ENCODE measurements around the gene MAP3K5.

Gene MAP3K5

GRCh38 chr6:136780972-136781371 is 11.3 kb downstream of the MAP3K5 start:
- H3K27me3 ChIP-seq (ENCODE audit: insufficient read depth, low read length, poor library complexity): no peaks in the 10 kb centered on the region
- H3K4me3 ChIP-seq (ENCODE audit: low read length): no peak overlapping the region
- no peaks in the 10 kb centered on the region for H3K79me2 ChIP-seq (ENCODE audit: control insufficient read depth, insufficient read depth, low read length)
- no peak overlapping the region for H3K9ac ChIP-seq (ENCODE audit: low read length)
- no peak overlapping the region for H3K18ac ChIP-seq (ENCODE audit: low read length)
- no peaks in the 10 kb centered on the region for H3K4me1 ChIP-seq (ENCODE audit: control insufficient read depth, low read depth, low read length)
- H3K4ac ChIP-seq (ENCODE audit: low read depth, low read length): no peak overlapping the region
- H3K23ac ChIP-seq (ENCODE audit: low read length): no peak overlapping the region
- H3K56ac ChIP-seq (ENCODE audit: low read length): no peak overlapping the region
- H4K5ac ChIP-seq (ENCODE audit: low read length): no peak overlapping the region
- WGBS (ENCODE audit: extremely low coverage, insufficient coverage, low lambda C conversion rate): no CpG with 5 or more reads among the region's 3 CpGs
- no peak overlapping the region for H3K27ac ChIP-seq (ENCODE audit: low read depth, low read length)
- no peak overlapping the region for H4K8ac ChIP-seq (ENCODE audit: low read depth, low read length)
- H2BK15ac ChIP-seq (replicated peaks; ENCODE audit: low read depth): no peak overlapping the region
- no peaks in the 10 kb centered on the region for H3K79me1 ChIP-seq (ENCODE audit: low read length)
- H2BK5ac ChIP-seq (ENCODE audit: low read length): no peak overlapping the region
- no peak overlapping the region for H2BK120ac ChIP-seq (ENCODE audit: low read depth, low read length)
- H3K4me2 ChIP-seq (ENCODE audit: low read length): no peak overlapping the region
- DNase-seq: no peak
- no peaks in the 10 kb centered on the region for H3K36me3 ChIP-seq (ENCODE audit: control insufficient read depth, insufficient read depth, low read length)
- H2AK5ac ChIP-seq (ENCODE audit: low read length): no peak overlapping the region

- Histone ChIP-seq H4K5ac (ENCODE audit: low read length) (no peak overlapping the region), H2AK5ac (ENCODE audit: low read length) (no peak overlapping the region), H3K9ac (ENCODE audit: low read length) (no peak overlapping the region), H3K79me2 (ENCODE audit: control insufficient read depth, insufficient read depth, low read length) (no peaks in the 10 kb centered on the region), H3K27me3 (ENCODE audit: insufficient read depth, low read length, poor library complexity) (no peaks in the 10 kb centered on the region), H2BK120ac (ENCODE audit: low read depth, low read length) (no peak overlapping the region), H2BK5ac (ENCODE audit: low read length) (no peak overlapping the region), H3K79me1 (ENCODE audit: low read length) (no peaks in the 10 kb centered on the region), H3K4me2 (ENCODE audit: low read length) (no peak overlapping the region), H3K4me1 (ENCODE audit: control insufficient read depth, low read depth, low read length) (no peaks in the 10 kb centered on the region), H3K18ac (ENCODE audit: low read length) (peak overlapping the region; percentile 51), H4K8ac (ENCODE audit: low read depth, low read length) (no peak overlapping the region), H3K27ac (ENCODE audit: low read depth, low read length) (no peak overlapping the region), H3K56ac (ENCODE audit: low read length) (no peak overlapping the region), H3K36me3 (ENCODE audit: control insufficient read depth, insufficient read depth, low read length) (no peaks in the 10 kb centered on the region), H3K4me3 (ENCODE audit: low read length) (no peak overlapping the region), H2BK15ac (replicated peaks; ENCODE audit: low read depth) (no peak overlapping the region), H3K4ac (ENCODE audit: low read depth, low read length) (no peak overlapping the region), H3K23ac (ENCODE audit: low read length) (no peak overlapping the region)
- DNase-seq: no peak
- WGBS (ENCODE audit: extremely low coverage, insufficient coverage, low lambda C conversion rate): no CpG with 5 or more reads among the region's 1 CpG
These were observed 12.6 kb downstream of the MAP3K5 start for GRCh38 chr6:136779682-136780081.

GRCh38 chr6:136777651-136778050 is 14.6 kb downstream of the MAP3K5 start:
- Histone ChIP-seq H2AK5ac (ENCODE audit: low read length) (no peak overlapping the region), H3K27me3 (ENCODE audit: insufficient read depth, low read length, poor library complexity) (no peaks in the 10 kb centered on the region), H3K4me3 (ENCODE audit: low read length) (no peak overlapping the region), H3K27ac (ENCODE audit: low read depth, low read length) (no peak overlapping the region), H2BK15ac (replicated peaks; ENCODE audit: low read depth) (no peak overlapping the region), H3K18ac (ENCODE audit: low read length) (no peak overlapping the region), H3K23ac (ENCODE audit: low read length) (no peak overlapping the region), H3K36me3 (ENCODE audit: control insufficient read depth, insufficient read depth, low read length) (no peaks in the 10 kb centered on the region), H3K79me2 (ENCODE audit: control insufficient read depth, insufficient read depth, low read length) (no peaks in the 10 kb centered on the region), H3K79me1 (ENCODE audit: low read length) (no peaks in the 10 kb centered on the region), H2BK5ac (ENCODE audit: low read length) (no peak overlapping the region), H3K4ac (ENCODE audit: low read depth, low read length) (no peak overlapping the region), H3K4me2 (ENCODE audit: low read length) (no peak overlapping the region), H4K5ac (ENCODE audit: low read length) (no peak overlapping the region), H4K8ac (ENCODE audit: low read depth, low read length) (no peak overlapping the region), H2BK120ac (ENCODE audit: low read depth, low read length) (no peak overlapping the region), H3K4me1 (ENCODE audit: control insufficient read depth, low read depth, low read length) (no peaks in the 10 kb centered on the region), H3K9ac (ENCODE audit: low read length) (no peak overlapping the region), H3K56ac (ENCODE audit: low read length) (no peak overlapping the region)
- no CpG with 5 or more reads among the region's 3 CpGs for WGBS (ENCODE audit: extremely low coverage, insufficient coverage, low lambda C conversion rate)
- DNase-seq: no peak

- no peak overlapping the region for H4K5ac ChIP-seq (ENCODE audit: low read length)
- no peak overlapping the region for H2BK120ac ChIP-seq (ENCODE audit: low read depth, low read length)
- H2AK5ac ChIP-seq (ENCODE audit: low read length): no peak overlapping the region
- H3K79me2 ChIP-seq (ENCODE audit: control insufficient read depth, insufficient read depth, low read length): no peaks in the 10 kb centered on the region
- no peak overlapping the region for H3K4me2 ChIP-seq (ENCODE audit: low read length)
- no peak overlapping the region for H3K4me3 ChIP-seq (ENCODE audit: low read length)
- no peak for DNase-seq
- H3K9ac ChIP-seq (ENCODE audit: low read length): no peak overlapping the region
- no peak overlapping the region for H2BK15ac ChIP-seq (replicated peaks; ENCODE audit: low read depth)
- H3K18ac ChIP-seq (ENCODE audit: low read length): no peak overlapping the region
- H3K27ac ChIP-seq (ENCODE audit: low read depth, low read length): no peak overlapping the region
- H3K4me1 ChIP-seq (ENCODE audit: control insufficient read depth, low read depth, low read length): no peaks in the 10 kb centered on the region
- no peaks in the 10 kb centered on the region for H3K27me3 ChIP-seq (ENCODE audit: insufficient read depth, low read length, poor library complexity)
- no peak overlapping the region for H2BK5ac ChIP-seq (ENCODE audit: low read length)
- no peaks in the 10 kb centered on the region for H3K79me1 ChIP-seq (ENCODE audit: low read length)
- H4K8ac ChIP-seq (ENCODE audit: low read depth, low read length): no peak overlapping the region
- no peak overlapping the region for H3K4ac ChIP-seq (ENCODE audit: low read depth, low read length)
- no peaks in the 10 kb centered on the region for H3K36me3 ChIP-seq (ENCODE audit: control insufficient read depth, insufficient read depth, low read length)
- H3K23ac ChIP-seq (ENCODE audit: low read length): no peak overlapping the region
- no CpG with 5 or more reads among the region's 2 CpGs for WGBS (ENCODE audit: extremely low coverage, insufficient coverage, low lambda C conversion rate)
- no peak overlapping the region for H3K56ac ChIP-seq (ENCODE audit: low read length)
These were observed 16.7 kb downstream of the MAP3K5 start for GRCh38 chr6:136775548-136775947.

GRCh38 chr6:136775081-136775480 is 17.2 kb downstream of the MAP3K5 start:
- no peak overlapping the region for H3K23ac ChIP-seq (ENCODE audit: low read length)
- H4K5ac ChIP-seq (ENCODE audit: low read length): no peak overlapping the region
- no peak overlapping the region for H2AK5ac ChIP-seq (ENCODE audit: low read length)
- H3K18ac ChIP-seq (ENCODE audit: low read length): no peak overlapping the region
- H3K36me3 ChIP-seq (ENCODE audit: control insufficient read depth, insufficient read depth, low read length): no peaks in the 10 kb centered on the region
- no peak overlapping the region for H3K4me3 ChIP-seq (ENCODE audit: low read length)
- no peak overlapping the region for H2BK120ac ChIP-seq (ENCODE audit: low read depth, low read length)
- H4K8ac ChIP-seq (ENCODE audit: low read depth, low read length): no peak overlapping the region
- H3K9ac ChIP-seq (ENCODE audit: low read length): no peak overlapping the region
- H3K27me3 ChIP-seq (ENCODE audit: insufficient read depth, low read length, poor library complexity): no peaks in the 10 kb centered on the region
- H3K79me1 ChIP-seq (ENCODE audit: low read length): no peaks in the 10 kb centered on the region
- DNase-seq: no peak
- H3K4ac ChIP-seq (ENCODE audit: low read depth, low read length): no peak overlapping the region
- H2BK5ac ChIP-seq (ENCODE audit: low read length): no peak overlapping the region
- no CpG with 5 or more reads among the region's 3 CpGs for WGBS (ENCODE audit: extremely low coverage, insufficient coverage, low lambda C conversion rate)
- H2BK15ac ChIP-seq (replicated peaks; ENCODE audit: low read depth): no peak overlapping the region
- no peaks in the 10 kb centered on the region for H3K4me1 ChIP-seq (ENCODE audit: control insufficient read depth, low read depth, low read length)
- no peak overlapping the region for H3K56ac ChIP-seq (ENCODE audit: low read length)
- H3K4me2 ChIP-seq (ENCODE audit: low read length): no peak overlapping the region
- no peak overlapping the region for H3K27ac ChIP-seq (ENCODE audit: low read depth, low read length)
- no peaks in the 10 kb centered on the region for H3K79me2 ChIP-seq (ENCODE audit: control insufficient read depth, insufficient read depth, low read length)

GRCh38 chr6:136774228-136775041 is 17.8 kb downstream of the MAP3K5 start:
- Histone ChIP-seq H2BK120ac (ENCODE audit: low read depth, low read length) (no peak overlapping the region), H3K4me1 (ENCODE audit: control insufficient read depth, low read depth, low read length) (no peaks in the 10 kb centered on the region), H4K8ac (ENCODE audit: low read depth, low read length) (no peak overlapping the region), H3K4me2 (ENCODE audit: low read length) (no peak overlapping the region), H2BK15ac (replicated peaks; ENCODE audit: low read depth) (no peak overlapping the region), H2BK5ac (ENCODE audit: low read length) (no peak overlapping the region), H3K9ac (ENCODE audit: low read length) (no peak overlapping the region), H3K27me3 (ENCODE audit: insufficient read depth, low read length, poor library complexity) (no peaks in the 10 kb centered on the region), H3K56ac (ENCODE audit: low read length) (no peak overlapping the region), H2AK5ac (ENCODE audit: low read length) (no peak overlapping the region), H3K79me1 (ENCODE audit: low read length) (no peaks in the 10 kb centered on the region), H3K36me3 (ENCODE audit: control insufficient read depth, insufficient read depth, low read length) (no peaks in the 10 kb centered on the region), H3K4me3 (ENCODE audit: low read length) (no peak overlapping the region), H3K79me2 (ENCODE audit: control insufficient read depth, insufficient read depth, low read length) (no peaks in the 10 kb centered on the region), H3K27ac (ENCODE audit: low read depth, low read length) (no peak overlapping the region), H3K4ac (ENCODE audit: low read depth, low read length) (no peak overlapping the region), H3K18ac (ENCODE audit: low read length) (no peak overlapping the region), H3K23ac (ENCODE audit: low read length) (no peak overlapping the region), H4K5ac (ENCODE audit: low read length) (no peak overlapping the region)
- whole genome bisulfite sequencing (ENCODE audit: extremely low coverage, insufficient coverage, low lambda C conversion rate): no CpG with 5 or more reads among the region's 6 CpGs
- DNase-seq: peak; percentile 29
